HT1080 (cell line): Measurements from ENCODE around the gene RPS6KA5. TPM values are rescaled to one million over a fixed set of nuclear protein-coding genes. Genes with fewer than 3 reads are reported as not detected.
A peak's percentile ranks its signal among the peaks of the same experiment; 100 is the strongest.
"Not testable (repeated sequence)": the region's sequence is repeated elsewhere in the genome, so short reads cannot be mapped to it uniquely, and the experiment has no call there.

Source experiments
- DNase-seq: peaks from one replicate; pipeline ENCODE4 v3.0.0-alpha.2; 2015; ENCODE audit warnings: low read depth
- polyA plus RNA-seq, 2 experiments: library from polyadenylated mRNA; depleted of rRNA; stranded (reverse); fragments of >200 nt; gene quantifications; 2 replicates each; pipeline ENCODE4 v1.2.3, GENCODE V29; 2015
- total RNA-seq: library from RNA; depleted of rRNA; stranded (reverse); fragments of >200 nt; shearing (Covaris generic); gene quantifications from 2 replicates; pipeline ENCODE4 v1.2.3, GENCODE V29; 2014; rRNA removed

Gene RPS6KA5
- 3.0 and 3.6 TPM in 2 replicates for total RNA-seq
- 3.3 and 4.7 TPM in 2 replicates for polyA plus RNA-seq (2015; cell fraction: cytosol; rRNA removed)
- polyA plus RNA-seq (2015; cell fraction: nucleus; rRNA removed) = 6.4 and 7.1 TPM in 2 replicates

GRCh38 chr14:91060351-91061055 lies at the start of gene RPS6KA5:
Gene RPS6KA5, minus strand, starts transcription at chr14:91060641. Its CDS starts 207 bp downstream, at chr14:91060434.
- DNase-seq = peak; percentile 100

GRCh38 chr14:91108941-91109611 lies 48.6 kb upstream of the RPS6KA5 start:
- DNase-seq = peak; percentile 20

GRCh38 chr14:91103116-91103515 lies 42.7 kb upstream of the RPS6KA5 start:
- no peak for DNase-seq

- DNase-seq = no peak
These were observed 39.7 kb upstream of the RPS6KA5 start for GRCh38 chr14:91100102-91100501.

DNA sequence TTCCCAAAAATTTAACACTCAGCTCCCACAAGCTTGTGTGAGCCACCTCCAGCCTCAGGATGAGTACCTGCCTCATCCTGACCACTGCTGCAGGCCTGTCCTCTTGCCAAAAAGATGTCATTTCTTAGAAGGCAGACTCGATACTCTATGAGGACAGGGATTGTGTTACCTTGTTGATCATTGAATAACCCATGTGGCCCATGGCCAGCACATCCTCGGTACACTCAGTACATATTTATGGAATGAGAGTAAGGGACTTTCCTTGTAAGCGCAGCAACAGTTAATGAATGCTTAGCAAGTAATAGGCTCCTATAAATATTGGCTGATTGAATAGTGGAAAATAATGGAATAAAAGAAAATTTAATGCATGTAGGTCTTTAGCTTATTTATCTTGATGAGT lies 38.1 kb upstream of the RPS6KA5 start:
- no peak for DNase-seq

DNA sequence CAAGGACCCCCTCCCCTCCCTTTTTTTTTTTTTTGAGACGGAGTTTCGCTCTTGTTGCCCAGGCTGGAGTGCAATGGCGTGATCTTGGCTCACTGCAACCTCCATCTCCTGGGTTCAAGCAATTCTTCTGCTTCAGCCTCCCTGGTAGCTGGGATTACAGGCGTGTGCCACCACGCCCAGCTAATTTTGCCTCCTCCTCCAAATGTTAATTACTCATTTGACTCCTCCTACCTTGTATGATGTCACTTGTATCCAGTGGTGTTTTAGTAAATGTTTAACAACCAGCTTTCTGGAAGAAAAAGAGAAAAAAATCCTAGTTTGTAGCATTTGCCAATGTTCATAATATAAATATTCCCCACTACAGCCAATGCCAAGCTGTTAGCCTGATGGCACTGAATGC lies 37.2 kb upstream of the RPS6KA5 start:
- not testable (repeated sequence) for DNase-seq

- no peak for DNase-seq
These were observed 34.7 kb upstream of the RPS6KA5 start for GRCh38 chr14:91095178-91095577.

DNA sequence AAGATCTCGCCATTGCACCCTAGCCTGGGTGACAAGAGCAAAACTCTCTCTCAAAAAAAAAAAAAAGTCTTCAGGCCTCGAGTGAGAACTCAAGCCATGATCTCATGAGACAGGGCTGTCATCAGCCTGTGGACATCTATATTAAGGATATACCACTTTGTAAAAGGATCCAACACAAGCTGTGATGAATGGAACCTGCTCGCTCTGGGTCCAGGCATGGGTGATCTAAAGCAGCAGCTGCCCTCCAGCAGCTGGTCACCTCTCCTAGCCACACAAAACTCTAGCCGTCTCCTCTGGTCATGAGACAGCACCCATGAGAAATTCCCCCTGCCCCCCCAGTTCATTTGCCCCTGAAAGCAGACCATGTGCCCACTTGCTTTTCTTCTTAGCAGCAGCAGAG lies 34.3 kb upstream of the RPS6KA5 start:
- DNase-seq = no peak

DNA sequence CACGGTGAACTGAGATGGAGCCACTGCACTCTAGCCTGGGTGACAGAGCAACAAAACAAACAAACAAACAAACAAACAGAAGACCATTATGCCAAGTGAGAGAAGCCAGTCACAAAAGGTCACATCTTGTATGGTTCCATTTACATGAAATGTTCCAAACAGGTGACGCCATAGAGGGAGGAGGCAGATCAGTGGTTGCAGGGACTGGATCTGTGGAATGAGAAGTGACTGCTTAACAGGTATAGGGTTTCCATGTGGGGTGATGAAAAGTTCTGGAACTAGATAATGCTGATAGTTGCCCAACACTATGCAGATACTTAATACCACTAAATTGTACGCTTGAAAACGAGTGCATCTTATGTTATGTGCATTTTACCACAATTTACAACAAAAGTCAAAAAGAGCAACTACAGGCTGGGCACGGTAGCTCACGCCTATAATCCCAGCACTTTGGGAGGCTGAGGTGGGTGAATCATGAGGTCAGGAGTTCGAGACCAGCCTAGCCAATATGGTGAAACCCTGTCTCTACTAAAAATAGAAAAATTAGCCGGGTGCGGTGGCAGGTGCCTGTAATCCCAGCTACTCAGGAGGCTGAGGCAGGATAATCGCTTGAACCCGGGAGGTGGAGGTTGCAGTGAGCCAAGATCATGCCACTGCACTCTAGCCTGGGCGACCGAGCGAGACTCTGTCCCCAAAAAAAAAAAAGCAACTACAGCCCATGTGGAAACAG lies 33.5 kb upstream of the RPS6KA5 start:
- not testable (repeated sequence) for DNase-seq

DNA sequence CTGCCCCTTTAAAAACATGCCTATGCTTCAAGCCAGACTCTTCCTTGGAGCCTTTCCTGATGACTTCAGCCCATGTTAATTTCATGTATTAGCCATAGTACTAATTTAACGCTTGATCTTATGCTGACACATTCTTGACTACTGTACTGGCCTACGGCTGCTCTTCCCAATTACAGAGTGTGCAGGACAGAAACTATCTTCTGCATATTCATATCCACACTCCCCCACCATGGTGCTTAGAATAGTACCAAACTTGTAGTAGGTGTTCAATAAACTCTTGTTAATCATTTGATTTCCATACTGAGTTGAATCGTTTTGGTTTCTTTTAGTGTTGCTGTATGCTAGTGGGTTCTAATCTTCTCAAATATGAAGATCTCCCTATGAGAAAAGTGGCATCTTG lies 31.6 kb upstream of the RPS6KA5 start:
- DNase-seq = no peak

GRCh38 chr14:91090743-91091142 lies 30.3 kb upstream of the RPS6KA5 start:
- DNase-seq = no peak

- DNase-seq = no peak
These were observed 29.6 kb upstream of the RPS6KA5 start for GRCh38 chr14:91089958-91090535.

DNA sequence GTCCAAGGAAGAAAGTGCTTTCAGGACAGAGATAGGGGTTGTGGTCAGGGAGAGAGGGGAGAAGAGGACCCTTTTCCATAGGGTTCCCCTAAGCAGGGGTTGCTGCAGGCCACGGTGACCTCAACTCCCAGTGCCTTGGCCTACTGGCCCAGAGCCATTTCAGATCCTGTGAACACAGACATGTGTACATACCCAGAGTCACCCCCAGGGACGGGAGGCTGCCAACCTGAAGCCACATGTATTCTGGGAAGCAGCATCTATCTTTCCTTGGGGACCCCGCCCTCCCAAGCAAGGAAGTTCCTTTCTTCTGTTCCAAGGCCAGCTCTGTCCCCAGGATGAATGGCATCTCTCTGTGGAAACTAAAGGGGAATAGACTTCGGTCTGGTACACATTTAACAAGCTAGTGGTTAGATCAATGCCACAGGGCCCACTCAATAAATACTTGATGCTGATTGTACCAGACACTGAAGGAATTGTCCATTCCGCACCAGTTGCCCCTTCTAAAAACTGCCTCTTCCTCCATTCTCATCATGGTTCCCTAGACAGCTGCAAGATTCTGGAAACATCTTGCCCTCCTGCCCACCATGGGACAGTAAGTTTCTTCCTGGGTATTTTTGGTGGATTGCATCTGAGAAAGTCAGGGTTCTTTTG lies 28.3 kb upstream of the RPS6KA5 start:
- DNase-seq = no peak

DNA sequence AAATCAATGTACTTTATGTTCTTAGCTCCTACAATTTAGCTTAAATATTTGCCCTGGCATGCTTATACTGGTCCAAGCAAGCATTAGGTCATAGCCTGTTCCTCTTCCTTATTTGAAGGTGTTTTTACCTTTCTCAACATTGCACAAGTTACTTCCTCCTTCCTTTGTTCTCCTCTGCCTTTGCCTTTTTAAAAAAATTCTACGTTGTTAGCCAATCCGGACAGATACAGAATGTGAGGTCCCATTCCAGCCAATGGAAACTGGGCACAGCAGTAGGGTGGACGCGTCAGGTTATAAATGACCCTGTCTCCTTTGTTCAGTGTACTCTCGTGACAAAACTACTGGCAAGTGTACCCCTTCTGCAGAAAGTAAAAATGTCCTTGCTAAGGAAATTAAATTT lies 27.0 kb upstream of the RPS6KA5 start:
- DNase-seq = not testable (repeated sequence)

GRCh38 chr14:91084516-91084915 lies 24.1 kb upstream of the RPS6KA5 start:
- no peak for DNase-seq

GRCh38 chr14:91082282-91082681 lies 21.8 kb upstream of the RPS6KA5 start:
- DNase-seq = no peak

GRCh38 chr14:91080071-91080470 lies 19.6 kb upstream of the RPS6KA5 start:
- DNase-seq = no peak

- no peak for DNase-seq
These were observed 17.8 kb upstream of the RPS6KA5 start for GRCh38 chr14:91078095-91078737.

- no peak for DNase-seq
These were observed 15.1 kb upstream of the RPS6KA5 start for GRCh38 chr14:91075553-91075952.

- DNase-seq = no peak
These were observed 10.1 kb upstream of the RPS6KA5 start for GRCh38 chr14:91070572-91070971.

DNA sequence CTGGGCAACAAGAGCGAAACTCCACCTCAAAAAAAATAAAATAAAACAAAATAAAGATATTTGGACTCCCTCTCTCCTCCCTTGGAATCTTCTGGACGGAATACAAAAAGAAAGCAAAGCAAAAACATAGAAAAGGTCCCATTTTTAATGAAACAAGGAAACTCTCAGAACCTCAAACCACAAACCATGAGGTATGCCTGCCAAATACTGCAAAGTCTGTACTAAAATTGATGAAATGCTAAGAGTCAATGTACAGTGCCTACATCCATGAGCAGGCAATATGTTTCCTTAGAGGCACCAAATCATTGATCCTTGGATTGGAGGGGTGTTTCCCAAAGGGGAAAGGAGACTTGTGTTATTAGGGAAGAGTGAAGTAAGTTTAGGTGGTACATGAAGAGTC lies 8.2 kb upstream of the RPS6KA5 start:
- DNase-seq = no peak
